OCI-LY3 (cell line): ENCODE data around the gene HOPX.
A peak's percentile ranks its signal among the peaks of the same experiment; 100 is the strongest.

ENCODE experiments used
- H2AFZ ChIP-seq: fragments of 200-600, 300-600 bp; shearing (Covaris generic); 2 replicates; pipeline ENCODE4 v1.6.0; 2014; ENCODE audit warnings: antibody characterized with exemption, low read depth, low read length
- H3K27ac ChIP-seq: fragments of 200-600, 300-600 bp; sonication (generic); 2 replicates; pipeline ENCODE4 v1.5.1; 2014; ENCODE audit warnings: mild to moderate bottlenecking, low read length, moderate library complexity, mixed read lengths
- H3K27me3 ChIP-seq: fragments of 200-600, 300-600 bp; sonication (generic); 2 replicates; pipeline ENCODE4 v1.6.1; 2014; ENCODE audit warnings: low read depth, low read length, mixed read lengths
- H3K36me3 ChIP-seq: fragments of 200-600, 300-600 bp; sonication (generic); replicated peaks from 2 replicates; pipeline ENCODE3; 2014; ENCODE audit warnings: low read depth, low read length, mixed read lengths
- H3K4me1 ChIP-seq: fragments of 300-600, 200-600 bp; sonication (generic); 2 replicates; pipeline ENCODE4 v1.6.1; 2014; ENCODE audit warnings: low read length, mixed read lengths
- H3K4me2 ChIP-seq: fragments of 200-600, 300-600 bp; sonication (generic); 2 replicates; pipeline ENCODE4 v1.6.1; 2014; ENCODE audit warnings: low read length, mixed read lengths
- H3K4me3 ChIP-seq: fragments of 300-600, 200-600 bp; sonication (generic); 2 replicates; pipeline ENCODE4 v1.5.1; 2014; ENCODE audit warnings: antibody characterized with exemption, mild to moderate bottlenecking, low read length, moderate library complexity
- H3K79me2 ChIP-seq: fragments of 300-600, 200-600 bp; shearing (Covaris generic); 2 replicates; pipeline ENCODE4 v1.6.1; 2014; ENCODE audit warnings: mild to moderate bottlenecking, low read length, mixed read lengths
- H3K9ac ChIP-seq: fragments of 300-600, 200-600 bp; shearing (Covaris generic); 2 replicates; pipeline ENCODE4 v1.6.0; 2014; ENCODE audit warnings: mild to moderate bottlenecking, low read length, moderate library complexity
- H3K9me3 ChIP-seq: fragments of 200-600, 300-600 bp; shearing (Covaris generic); 2 replicates; pipeline ENCODE4 v1.6.1; 2014; ENCODE audit warnings: low read length, mixed read lengths; ENCODE audit not compliant: insufficient read depth
- H4K20me1 ChIP-seq: fragments of 200-600, 300-600 bp; sonication (generic); 2 replicates; pipeline ENCODE4 v1.6.1; 2016; ENCODE audit warnings: low read length, mixed read lengths; ENCODE audit not compliant: insufficient read depth
- EZH2phosphoT487 ChIP-seq: fragments of 200-600 bp; shearing (Covaris generic); IDR thresholded peaks from 2 replicates; pipeline ENCODE4 v1.6.1; 2018; ENCODE audit warnings: antibody characterized with exemption, mixed run types, low read depth
- TF ChIP-seq, protein P1 (sequence below): fragments of 200-600, 300-600 bp; sonication (generic); IDR thresholded peaks from 2 replicates; pipeline ENCODE4 v1.5.1; 2014; ENCODE audit warnings: antibody characterized with exemption, low read length, low read depth

The HOPX gene

DNA sequence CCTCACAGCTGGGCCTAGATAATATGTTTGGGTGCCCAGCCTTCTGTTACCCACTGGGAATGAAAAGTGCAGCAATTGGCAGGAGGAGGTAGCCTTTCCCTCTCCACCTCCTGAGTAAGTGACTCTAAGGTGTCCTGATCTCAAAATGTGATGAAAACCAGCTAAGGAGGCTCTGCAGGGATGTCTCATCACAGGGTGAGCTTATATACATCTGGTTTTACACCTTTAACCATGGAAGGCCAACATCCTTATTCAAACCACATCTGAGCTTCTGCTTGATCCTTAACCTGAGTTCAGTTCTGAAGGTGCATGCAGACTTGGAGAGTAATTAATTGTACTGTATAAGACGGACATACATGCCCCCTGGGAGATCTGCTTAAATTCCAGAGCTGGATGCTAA, 53.7 kb downstream of the HOPX start:
- H4K20me1 ChIP-seq = no peaks in the 10 kb centered on the region
- TF ChIP-seq, protein P1, sequence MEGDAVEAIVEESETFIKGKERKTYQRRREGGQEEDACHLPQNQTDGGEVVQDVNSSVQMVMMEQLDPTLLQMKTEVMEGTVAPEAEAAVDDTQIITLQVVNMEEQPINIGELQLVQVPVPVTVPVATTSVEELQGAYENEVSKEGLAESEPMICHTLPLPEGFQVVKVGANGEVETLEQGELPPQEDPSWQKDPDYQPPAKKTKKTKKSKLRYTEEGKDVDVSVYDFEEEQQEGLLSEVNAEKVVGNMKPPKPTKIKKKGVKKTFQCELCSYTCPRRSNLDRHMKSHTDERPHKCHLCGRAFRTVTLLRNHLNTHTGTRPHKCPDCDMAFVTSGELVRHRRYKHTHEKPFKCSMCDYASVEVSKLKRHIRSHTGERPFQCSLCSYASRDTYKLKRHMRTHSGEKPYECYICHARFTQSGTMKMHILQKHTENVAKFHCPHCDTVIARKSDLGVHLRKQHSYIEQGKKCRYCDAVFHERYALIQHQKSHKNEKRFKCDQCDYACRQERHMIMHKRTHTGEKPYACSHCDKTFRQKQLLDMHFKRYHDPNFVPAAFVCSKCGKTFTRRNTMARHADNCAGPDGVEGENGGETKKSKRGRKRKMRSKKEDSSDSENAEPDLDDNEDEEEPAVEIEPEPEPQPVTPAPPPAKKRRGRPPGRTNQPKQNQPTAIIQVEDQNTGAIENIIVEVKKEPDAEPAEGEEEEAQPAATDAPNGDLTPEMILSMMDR = no peak
- TF ChIP-seq EZH2phosphoT487 = no peak
- H3K79me2 ChIP-seq = no peaks in the 10 kb centered on the region
- no peaks in the 10 kb centered on the region for H3K4me1 ChIP-seq
- H3K27me3 ChIP-seq = no peaks in the 10 kb centered on the region
- H3K9ac ChIP-seq = no peak overlapping the region
- no peak overlapping the region for H3K4me3 ChIP-seq
- H3K36me3 ChIP-seq = no peaks in the 10 kb centered on the region
- 0 out of 2 replicates have a peak, but pooled peaks cover 5% of the 10 kb centered on the region for H3K9me3 ChIP-seq
- no peak overlapping the region for H2AFZ ChIP-seq
- H3K4me2 ChIP-seq = no peak overlapping the region
- no peak overlapping the region for H3K27ac ChIP-seq

DNA sequence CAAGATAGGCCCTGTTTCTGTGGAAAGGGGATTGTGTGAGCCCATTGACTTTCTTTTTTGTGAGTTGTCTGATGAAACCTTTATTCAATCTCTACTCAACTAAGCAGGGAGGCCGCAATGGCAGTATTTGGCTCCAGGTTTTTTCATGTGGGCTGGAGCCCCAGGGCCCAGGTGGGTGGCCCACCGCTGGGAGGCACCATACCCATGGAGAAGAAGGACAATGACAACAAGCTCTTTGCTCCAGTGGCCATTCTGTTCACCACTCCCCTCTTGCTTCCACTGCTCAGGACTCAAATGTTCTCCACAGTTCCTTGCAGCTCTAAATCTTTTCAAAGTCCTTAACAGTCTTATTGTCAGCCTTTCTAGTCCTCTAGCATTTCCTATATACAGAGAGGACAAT, 54.1 kb downstream of the HOPX start:
- Histone ChIP-seq H2AFZ (no peak overlapping the region), H3K27me3 (no peaks in the 10 kb centered on the region), H3K9me3 (0 out of 2 replicates have a peak, but pooled peaks cover 5% of the 10 kb centered on the region), H3K36me3 (no peaks in the 10 kb centered on the region), H3K4me3 (no peak overlapping the region), H3K79me2 (no peaks in the 10 kb centered on the region), H3K4me2 (no peak overlapping the region), H4K20me1 (no peaks in the 10 kb centered on the region), H3K4me1 (no peaks in the 10 kb centered on the region), H3K9ac (no peak overlapping the region), H3K27ac (no peak overlapping the region)
- TF ChIP-seq, protein P1 = 0 out of 2 replicates have a peak, but pooled peaks have one; percentile 4
- no peak for TF ChIP-seq EZH2phosphoT487

DNA sequence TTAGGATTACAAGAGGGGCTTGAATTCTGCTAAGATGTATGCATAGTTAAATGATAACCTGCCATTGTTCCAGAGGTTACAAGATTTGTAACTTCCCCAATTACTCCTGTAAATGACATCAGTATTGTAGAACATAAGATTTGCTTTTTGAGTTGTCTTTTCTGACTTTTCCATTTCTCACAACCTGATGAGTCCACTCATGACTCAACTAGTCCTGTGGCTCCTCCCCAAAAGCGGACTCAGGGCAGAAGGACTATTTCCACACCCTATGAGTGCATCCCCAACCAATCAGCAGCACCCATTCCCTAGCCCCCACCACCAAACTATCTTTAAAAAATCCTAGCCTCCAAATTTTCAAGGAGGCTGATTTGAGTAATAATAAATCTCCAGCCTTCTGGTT, 54.7 kb downstream of the HOPX start:
- no peaks in the 10 kb centered on the region for H3K36me3 ChIP-seq
- H4K20me1 ChIP-seq = no peaks in the 10 kb centered on the region
- H3K27ac ChIP-seq = no peak overlapping the region
- H3K4me1 ChIP-seq = no peaks in the 10 kb centered on the region
- no peak overlapping the region for H3K4me2 ChIP-seq
- no peaks in the 10 kb centered on the region for H3K27me3 ChIP-seq
- no peak overlapping the region for H2AFZ ChIP-seq
- H3K9me3 ChIP-seq = 0 out of 2 replicates have a peak, but pooled peaks cover 5% of the 10 kb centered on the region
- TF ChIP-seq, protein P1 = no peak
- TF ChIP-seq EZH2phosphoT487 = no peak
- H3K79me2 ChIP-seq = no peaks in the 10 kb centered on the region
- H3K9ac ChIP-seq = no peak overlapping the region
- H3K4me3 ChIP-seq = no peak overlapping the region

DNA sequence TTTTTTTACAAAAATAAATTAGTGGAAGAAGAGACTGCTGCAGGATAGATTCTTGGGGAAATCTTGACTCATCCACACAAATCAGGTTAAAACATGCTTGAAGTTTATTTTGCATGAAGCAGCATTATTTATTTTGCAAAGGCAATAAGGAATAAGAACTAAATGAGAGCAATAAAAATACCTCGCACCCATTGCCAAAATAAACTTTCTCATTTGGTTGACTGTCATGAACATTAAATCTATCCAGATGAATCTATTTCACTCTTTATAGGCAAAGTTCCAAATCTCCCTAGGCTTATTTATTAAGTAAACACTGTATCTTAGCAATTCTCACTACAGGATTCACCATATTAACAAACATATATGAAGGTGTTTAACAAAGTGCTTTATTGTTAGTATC, 58.9 kb downstream of the HOPX start:
- H3K36me3 ChIP-seq = no peaks in the 10 kb centered on the region

More for the DNA sequence above, 58.9 kb downstream of the HOPX start:
- Histone ChIP-seq H3K9ac (no peak overlapping the region), H3K9me3 (0 out of 2 replicates have a peak, but pooled peaks cover 5% of the 10 kb centered on the region), H4K20me1 (no peaks in the 10 kb centered on the region), H3K4me2 (no peak overlapping the region), H3K27me3 (no peaks in the 10 kb centered on the region), H3K79me2 (no peaks in the 10 kb centered on the region), H3K27ac (no peak overlapping the region), H3K4me1 (peaks cover 15% of the 10 kb centered on the region), H3K4me3 (no peak overlapping the region), H2AFZ (no peak overlapping the region)
- TF ChIP-seq, protein P1 = no peak
- TF ChIP-seq EZH2phosphoT487 = no peak
